Glutamatergic neuron (in vitro differentiated cells): ENCODE data around the gene ST6GALNAC3. TPM values are rescaled to one million over a fixed set of nuclear protein-coding genes. Genes with fewer than 3 reads are reported as not detected.
"Not testable (repeated sequence)": the region's sequence is repeated elsewhere in the genome, so short reads cannot be mapped to it uniquely, and the experiment has no call there.

ENCODE experiments used
- DNase-seq: peaks from one replicate; pipeline ENCODE4 v3.0.0; 2022
- H3K27ac Mint-ChIP-seq: one replicate; pipeline ENCODE4 v1.8.0; 2020; ENCODE audit warnings: mild to moderate bottlenecking, mixed read lengths, inconsistent platforms; ENCODE audit not compliant: unreplicated experiment
- H3K27me3 Mint-ChIP-seq: one replicate; pipeline ENCODE4 v1.8.0; 2020; ENCODE audit warnings: mild to moderate bottlenecking, moderate library complexity, mixed read lengths, inconsistent platforms; ENCODE audit not compliant: unreplicated experiment
- H3K36me3 Mint-ChIP-seq: one replicate; pipeline ENCODE4 v1.8.0; 2020; ENCODE audit warnings: mild to moderate bottlenecking, mixed read lengths, inconsistent platforms; ENCODE audit not compliant: unreplicated experiment
- H3K4me1 Mint-ChIP-seq: one replicate; pipeline ENCODE4 v1.8.0; 2020; ENCODE audit warnings: mild to moderate bottlenecking, low read depth, mixed read lengths, inconsistent platforms; ENCODE audit not compliant: unreplicated experiment
- H3K4me3 Mint-ChIP-seq: one replicate; pipeline ENCODE4 v1.8.0; 2020; ENCODE audit warnings: mild to moderate bottlenecking, mixed read lengths, inconsistent platforms; ENCODE audit not compliant: unreplicated experiment
- H3K9me3 Mint-ChIP-seq: one replicate; pipeline ENCODE4 v1.8.0; 2020; ENCODE audit warnings: mild to moderate bottlenecking, moderate library complexity, mixed read lengths, inconsistent platforms; ENCODE audit not compliant: unreplicated experiment
- total RNA-seq: library from RNA; stranded (reverse); fragmentation: NEBNext Ultra II Directional; extraction: Animal tissue kit (Norgen Biotek cat#: 25700); gene quantifications from one replicate; pipeline ENCODE4 v1.2.1, GENCODE V29; 2021; ENCODE audit not compliant: unreplicated experiment
- TF ChIP-seq, protein P1 (sequence below): fragments of 200-600 bp; sonication (generic); IDR thresholded peaks from one replicate; pipeline ENCODE4 v1.5.0; 2021; ENCODE audit not compliant: partially characterized antibody, unreplicated experiment

Gene ST6GALNAC3
- total RNA-seq, 1 donor from 2014 or later = 6.5 TPM

DNA sequence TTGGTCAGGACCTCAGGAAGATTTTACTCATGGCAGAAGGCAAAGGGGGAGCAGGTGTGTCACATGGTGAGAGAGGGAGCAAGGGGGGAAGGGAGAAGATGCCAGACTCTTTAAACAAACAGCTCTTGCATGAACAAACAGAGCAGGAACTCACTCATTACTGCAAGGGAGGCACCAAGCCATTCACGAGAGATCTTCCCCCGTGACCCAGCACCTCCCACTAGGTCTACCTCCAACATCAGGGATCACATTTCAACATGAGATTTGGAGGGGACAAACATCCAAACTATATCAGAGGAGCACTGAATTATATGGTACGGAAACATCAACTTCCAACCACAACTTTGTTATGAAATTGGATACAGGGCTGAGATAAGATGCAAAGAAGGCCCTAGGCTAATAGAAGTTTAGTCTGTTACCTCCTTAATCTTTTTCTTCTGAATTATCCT is 164.9 kb downstream of the ST6GALNAC3 start:
- H3K4me1 Mint-ChIP-seq = peaks cover 20% of the 10 kb centered on the region
- TF ChIP-seq, protein P1, sequence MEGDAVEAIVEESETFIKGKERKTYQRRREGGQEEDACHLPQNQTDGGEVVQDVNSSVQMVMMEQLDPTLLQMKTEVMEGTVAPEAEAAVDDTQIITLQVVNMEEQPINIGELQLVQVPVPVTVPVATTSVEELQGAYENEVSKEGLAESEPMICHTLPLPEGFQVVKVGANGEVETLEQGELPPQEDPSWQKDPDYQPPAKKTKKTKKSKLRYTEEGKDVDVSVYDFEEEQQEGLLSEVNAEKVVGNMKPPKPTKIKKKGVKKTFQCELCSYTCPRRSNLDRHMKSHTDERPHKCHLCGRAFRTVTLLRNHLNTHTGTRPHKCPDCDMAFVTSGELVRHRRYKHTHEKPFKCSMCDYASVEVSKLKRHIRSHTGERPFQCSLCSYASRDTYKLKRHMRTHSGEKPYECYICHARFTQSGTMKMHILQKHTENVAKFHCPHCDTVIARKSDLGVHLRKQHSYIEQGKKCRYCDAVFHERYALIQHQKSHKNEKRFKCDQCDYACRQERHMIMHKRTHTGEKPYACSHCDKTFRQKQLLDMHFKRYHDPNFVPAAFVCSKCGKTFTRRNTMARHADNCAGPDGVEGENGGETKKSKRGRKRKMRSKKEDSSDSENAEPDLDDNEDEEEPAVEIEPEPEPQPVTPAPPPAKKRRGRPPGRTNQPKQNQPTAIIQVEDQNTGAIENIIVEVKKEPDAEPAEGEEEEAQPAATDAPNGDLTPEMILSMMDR = no peak
- peaks cover 4% of the 10 kb centered on the region for H3K9me3 Mint-ChIP-seq
- H3K27me3 Mint-ChIP-seq = peaks cover 1% of the 10 kb centered on the region
- no peaks in the 10 kb centered on the region for H3K36me3 Mint-ChIP-seq
- H3K4me3 Mint-ChIP-seq = no peak overlapping the region
- DNase-seq = no peak
- H3K27ac Mint-ChIP-seq = no peak overlapping the region

DNA sequence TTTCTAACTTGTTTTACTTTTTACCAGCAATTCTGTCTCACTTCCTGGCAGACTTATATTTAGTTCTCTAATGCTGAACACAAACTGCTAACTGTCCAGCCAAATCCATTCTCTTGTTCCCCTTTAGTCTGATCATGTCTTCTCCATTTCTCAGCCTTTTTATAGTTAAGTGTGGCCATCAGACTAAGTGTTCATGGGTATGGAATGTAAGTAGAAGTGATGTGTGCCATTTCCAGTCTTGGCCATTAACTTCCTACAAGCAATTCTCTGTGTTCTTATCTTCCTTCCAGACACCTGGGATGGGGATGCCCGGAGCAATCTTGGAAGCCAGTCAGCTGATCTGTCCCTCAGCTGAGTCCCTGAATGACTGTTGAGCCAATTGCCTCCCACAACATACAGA is 165.8 kb downstream of the ST6GALNAC3 start:
- TF ChIP-seq, protein P1 = no peak
- no peaks in the 10 kb centered on the region for H3K36me3 Mint-ChIP-seq
- H3K9me3 Mint-ChIP-seq = peaks cover 4% of the 10 kb centered on the region
- H3K4me3 Mint-ChIP-seq = no peak overlapping the region
- H3K27me3 Mint-ChIP-seq = peaks cover 1% of the 10 kb centered on the region
- peaks cover 19% of the 10 kb centered on the region for H3K4me1 Mint-ChIP-seq
- DNase-seq = no peak
- H3K27ac Mint-ChIP-seq = no peak overlapping the region

GRCh38 chr1:76242587-76242986 is 168.0 kb downstream of the ST6GALNAC3 start:
- not testable (repeated sequence) for H3K27me3 Mint-ChIP-seq, H3K9me3 Mint-ChIP-seq, H3K27ac Mint-ChIP-seq, H3K36me3 Mint-ChIP-seq, H3K4me3 Mint-ChIP-seq, DNase-seq
- peaks cover 28% of the 10 kb centered on the region for H3K4me1 Mint-ChIP-seq

GRCh38 chr1:76247261-76247852 is 172.8 kb downstream of the ST6GALNAC3 start:
- TF ChIP-seq, protein P1 = no peak
- Mint-ChIP-seq H3K36me3 (no peaks in the 10 kb centered on the region), H3K4me1 (peaks cover 25% of the 10 kb centered on the region), H3K9me3 (peaks cover 4% of the 10 kb centered on the region), H3K4me3 (peak overlapping the region; percentile 8), H3K27me3 (no peaks in the 10 kb centered on the region), H3K27ac (no peak overlapping the region)
- no peak for DNase-seq

DNA sequence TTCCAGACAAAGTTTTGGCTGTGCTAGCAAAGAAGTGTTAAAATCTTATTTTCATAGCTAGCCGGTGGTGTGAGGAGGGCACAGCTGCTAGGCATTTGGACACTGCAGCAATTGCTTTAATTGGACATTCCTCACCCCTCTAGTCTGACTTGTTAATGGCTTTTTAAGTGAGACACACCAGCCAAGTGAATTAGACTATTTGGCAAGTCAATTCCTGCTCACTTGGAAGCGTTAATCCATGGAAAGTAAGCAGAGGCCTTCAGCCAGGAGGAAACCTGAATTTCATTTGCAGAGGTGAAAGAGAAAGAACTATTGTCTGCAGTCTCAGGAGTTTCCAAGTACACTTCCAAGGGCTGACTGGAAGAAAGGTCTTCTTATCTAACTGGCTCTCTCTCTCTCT is 175.7 kb downstream of the ST6GALNAC3 start:
- H3K27ac Mint-ChIP-seq = no peak overlapping the region
- DNase-seq = no peak
- H3K27me3 Mint-ChIP-seq = no peaks in the 10 kb centered on the region
- H3K36me3 Mint-ChIP-seq = no peaks in the 10 kb centered on the region
- H3K4me1 Mint-ChIP-seq = peaks cover 29% of the 10 kb centered on the region
- no peak overlapping the region for H3K4me3 Mint-ChIP-seq
- no peaks in the 10 kb centered on the region for H3K9me3 Mint-ChIP-seq
- TF ChIP-seq, protein P1 = no peak

DNA sequence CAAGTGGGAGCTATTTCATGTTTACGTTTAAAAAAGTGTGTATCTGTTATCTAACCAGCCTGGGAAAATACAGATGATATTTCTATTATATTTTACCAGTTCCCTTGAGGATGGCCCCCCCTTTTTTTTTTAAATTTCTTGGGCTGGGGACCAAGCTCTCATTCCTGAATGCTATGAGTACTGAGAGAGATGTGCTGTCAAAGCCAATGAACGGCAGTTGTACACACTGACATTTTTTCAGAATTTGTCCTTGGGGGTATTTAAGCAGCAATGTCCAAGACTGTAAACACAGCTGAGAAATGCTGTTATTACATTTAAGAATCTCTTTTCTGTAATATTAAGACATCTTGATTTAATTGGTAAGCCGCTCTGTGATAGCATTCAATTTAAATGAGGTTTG is 177.9 kb downstream of the ST6GALNAC3 start:
- H3K4me3 Mint-ChIP-seq = no peak overlapping the region
- TF ChIP-seq, protein P1 = no peak

More for the DNA sequence above, 177.9 kb downstream of the ST6GALNAC3 start:
- Mint-ChIP-seq H3K27me3 (no peaks in the 10 kb centered on the region), H3K9me3 (no peaks in the 10 kb centered on the region), H3K4me1 (peaks cover 21% of the 10 kb centered on the region), H3K36me3 (no peaks in the 10 kb centered on the region), H3K27ac (no peak overlapping the region)
- no peak for DNase-seq
